ENCODE results near the gene ELL2. TPM values are rescaled to one million over a fixed set of nuclear protein-coding genes. Genes with fewer than 3 reads are reported as not detected.

Gene ELL2
- total RNA-seq, 3 donors from 2014 or later (not counting 1 experiment from before 2014, with no cell fraction given) = 52.8 to 78.2 (median 69.4) TPM

GRCh38 chr5:95880081-95880926 lies 81.3 kb downstream of the ELL2 start:
- Mint-ChIP-seq H3K27me3 (ENCODE audit: low read depth in 2 of 2) (peaks cover 0 to 6% of the 10 kb centered on the region in 2 donors), H3K4me3 (no peak overlapping the region), H3K4me1 (no peaks in the 10 kb centered on the region), H3K27ac (no peak overlapping the region), H3K9me3 (no peaks in the 10 kb centered on the region), H3K36me3 (no peaks in the 10 kb centered on the region)
- Histone ChIP-seq H3K4me3 (ENCODE audit: low read length) (no peak overlapping the region), H3K9me3 (ENCODE audit: control insufficient read depth, insufficient read depth, low read length) (no peaks in the 10 kb centered on the region), H3K27ac (ENCODE audit: low read length) (no peak overlapping the region), H3K4me1 (ENCODE audit: control insufficient read depth, insufficient read depth, low read length) (no peaks in the 10 kb centered on the region), H3K27me3 (ENCODE audit: control insufficient read depth, insufficient read depth, low read length) (no peaks in the 10 kb centered on the region), H3K36me3 (ENCODE audit: control insufficient read depth, insufficient read depth, low read length) (no peaks in the 10 kb centered on the region)
- ATAC-seq (no peak), DNase-seq (no peak)
- intact Hi-C loops (cut with micrococcal nuclease) = no loop called here
- TF ChIP-seq CTCF (IDR thresholded peaks at IDR 0.05) = no peak
- 87% methylated on average over 5 of the region's 5 CpGs for WGBS (ENCODE audit: insufficient coverage)

GRCh38 chr5:95879661-95880060 lies 82.0 kb downstream of the ELL2 start:
- WGBS (ENCODE audit: insufficient coverage) = 90% methylated on average over 5 of the region's 5 CpGs
- intact Hi-C loops (cut with micrococcal nuclease) = no loop called here

GRCh38 chr5:95878417-95879323 lies 83.0 kb downstream of the ELL2 start:
- Mint-ChIP-seq H3K36me3 (no peaks in the 10 kb centered on the region), H3K27ac (no peak overlapping the region)
- no peak for ATAC-seq

More at GRCh38 chr5:95879661-95880060, 82.0 kb downstream of the ELL2 start:
- Mint-ChIP-seq H3K9me3 (no peaks in the 10 kb centered on the region), H3K4me1 (no peaks in the 10 kb centered on the region), H3K4me3 (no peak overlapping the region), H3K27ac (no peak overlapping the region), H3K36me3 (no peaks in the 10 kb centered on the region), H3K27me3 (ENCODE audit: low read depth in 2 of 2) (peaks cover 0 to 6% of the 10 kb centered on the region in 2 donors)
- Histone ChIP-seq H3K27ac (ENCODE audit: low read length) (no peak overlapping the region), H3K9me3 (ENCODE audit: control insufficient read depth, insufficient read depth, low read length) (no peaks in the 10 kb centered on the region), H3K36me3 (ENCODE audit: control insufficient read depth, insufficient read depth, low read length) (no peaks in the 10 kb centered on the region), H3K27me3 (ENCODE audit: control insufficient read depth, insufficient read depth, low read length) (no peaks in the 10 kb centered on the region), H3K4me1 (ENCODE audit: control insufficient read depth, insufficient read depth, low read length) (no peaks in the 10 kb centered on the region), H3K4me3 (ENCODE audit: low read length) (no peak overlapping the region)
- no peak for TF ChIP-seq CTCF (IDR thresholded peaks at IDR 0.05)
- DNase-seq = no peak
- ATAC-seq = no peak

More at GRCh38 chr5:95878417-95879323, 83.0 kb downstream of the ELL2 start:
- intact Hi-C loops (cut with micrococcal nuclease) = no loop called here
- Histone ChIP-seq H3K27ac (ENCODE audit: low read length) (no peak overlapping the region), H3K9me3 (ENCODE audit: control insufficient read depth, insufficient read depth, low read length) (no peaks in the 10 kb centered on the region), H3K4me1 (ENCODE audit: control insufficient read depth, insufficient read depth, low read length) (no peaks in the 10 kb centered on the region), H3K36me3 (ENCODE audit: control insufficient read depth, insufficient read depth, low read length) (no peaks in the 10 kb centered on the region), H3K27me3 (ENCODE audit: control insufficient read depth, insufficient read depth, low read length) (no peaks in the 10 kb centered on the region), H3K4me3 (ENCODE audit: low read length) (no peak overlapping the region)
- no peak for DNase-seq
- TF ChIP-seq CTCF (IDR thresholded peaks at IDR 0.05) = no peak
- Mint-ChIP-seq H3K4me3 (no peak overlapping the region), H3K9me3 (no peaks in the 10 kb centered on the region), H3K4me1 (no peaks in the 10 kb centered on the region), H3K27me3 (ENCODE audit: low read depth in 2 of 2) (peaks cover 0 to 12% of the 10 kb centered on the region in 2 donors)
- WGBS (ENCODE audit: insufficient coverage) = 75% methylated on average over 8 of the region's 8 CpGs

All from natural killer cell (primary cell).